K562 (cell line): Measurements from ENCODE around the gene RHOV. TPM values are rescaled to one million over a fixed set of nuclear protein-coding genes. Genes with fewer than 3 reads are reported as not detected.

ENCODE experiments used
- ATAC-seq: fragments of 200-7000 bp; cut with Tn5 transposase; 3 replicates; pipeline ENCODE4 v1.9.1; 2020; ENCODE audit warnings: moderate library complexity
- Bru-seq: library from RNA; stranded (reverse); fragments of 400-500 nt; gene quantifications from one replicate; lab custom pipeline; 2021; lab: Mats Ljungman, UMichigan
- BruChase-seq, 2 experiments: library from RNA; stranded (reverse); fragments of 400-500 nt; gene quantifications; one replicate each; lab custom pipeline; 2021; lab: Mats Ljungman, UMichigan
- BruUV-seq: library from RNA; stranded (reverse); fragments of 400-500 nt; replicated peaks from 2 replicates; lab custom pipeline; 2021; lab: Mats Ljungman, UMichigan
- CTCF ChIA-PET: fragments of 300-600 bp; formaldehyde crosslinking; extraction: SDS; loops from one replicate; lab custom pipeline; 2021; ENCODE audit warnings: low intra/inter-chr PET ratio; lab: Yijun Ruan, JAX
- POLR2A ChIA-PET: fragments of 300-600, 350-650 bp; sonication (Branson Sonifier 250); formaldehyde crosslinking; extraction: SDS; loops from one replicate; lab custom pipeline; 2021; ENCODE audit warnings: antibody characterized with exemption, inconsistent platforms; lab: Yijun Ruan, JAX
- DNase-seq, 4 experiments: peaks; one replicate each; pipeline versions ENCODE4 v3.0.0 to v3.0.0-alpha.2; 2011 to 2018; ENCODE audit warnings: low spot score in 3 of 4, mixed read lengths in 3 of 4; ENCODE audit errors: extremely low read depth in 1 of 4
- FAIRE-seq: peaks from 2 replicates; lab custom pipeline; 2011; peaks lifted over from hg19 to GRCh38; lab: Jason Lieb, UNC
- H2AFZ ChIP-seq: 2 replicates; pipeline ENCODE4 v1.6.0; 2011; ENCODE audit warnings: low read depth, low read length, control low read depth, inconsistent platforms
- H3K27ac ChIP-seq: fragments of 200-600 bp; 3 replicates; pipeline ENCODE4 v1.8.0; 2011; ENCODE audit warnings: low read depth, mild to moderate bottlenecking, control low read depth, inconsistent platforms, low read length, moderate library complexity, mixed read lengths; ENCODE audit errors: extremely low read depth
- H3K27me3 ChIP-seq, 2 experiments: fragments of 300-600 bp in 1 of 2; 2 replicates in 1 of 2; 3 replicates in 1 of 2; pipeline versions ENCODE4 v1.6.0 to v1.8.0; 2011; ENCODE audit warnings: inconsistent platforms in 2 of 2, low read length in 2 of 2, mild to moderate bottlenecking in 1 of 2, mixed read lengths in 1 of 2, moderate library complexity in 1 of 2; ENCODE audit not compliant: control insufficient read depth in 2 of 2, insufficient read depth in 2 of 2
- H3K36me3 ChIP-seq: fragments of 300-600 bp; 3 replicates; pipeline ENCODE4 v1.8.0; 2011; ENCODE audit warnings: mild to moderate bottlenecking, low read length, inconsistent platforms; ENCODE audit not compliant: control insufficient read depth, insufficient read depth
- H3K4me1 ChIP-seq, 2 experiments: fragments of 200-600 bp in 1 of 2; replicated peaks in 1 of 2; 2 replicates in 1 of 2; 3 replicates in 1 of 2; pipeline versions ENCODE4 v1.5.1 to v1.8.0; 2011; ENCODE audit warnings: inconsistent platforms in 2 of 2, low read length in 2 of 2, mild to moderate bottlenecking in 1 of 2, mixed read lengths in 1 of 2, moderate library complexity in 1 of 2; ENCODE audit not compliant: control insufficient read depth in 2 of 2, insufficient read depth in 2 of 2
- H3K4me2 ChIP-seq: 2 replicates; pipeline ENCODE4 v1.6.1; 2011; ENCODE audit warnings: low read length, control low read depth, inconsistent platforms, mixed read lengths; ENCODE audit not compliant: insufficient read depth
- H3K4me3 ChIP-seq: fragments of 200-600 bp; sonication (generic), shearing (Covaris generic); 2 replicates; pipeline ENCODE4 v1.5.1; 2016; ENCODE audit warnings: control low read depth, inconsistent platforms
- H3K79me2 ChIP-seq: fragments of 200-600 bp; 3 replicates; pipeline ENCODE4 v1.8.0; 2011; ENCODE audit warnings: low read length, inconsistent platforms; ENCODE audit not compliant: control insufficient read depth, insufficient read depth
- H3K9ac ChIP-seq, 2 experiments: 2 replicates each; pipeline versions ENCODE4 v1.6.0 to v1.6.1; 2011; ENCODE audit warnings: low read depth in 2 of 2, low read length in 2 of 2, control low read depth in 1 of 2, inconsistent platforms in 1 of 2, mild to moderate bottlenecking in 1 of 2, mixed read lengths in 1 of 2; ENCODE audit not compliant: insufficient read depth in 1 of 2
- H3K9me1 ChIP-seq: one replicate; pipeline ENCODE4 v1.6.0; 2011; ENCODE audit warnings: inconsistent platforms, mild to moderate bottlenecking, low read length, moderate library complexity; ENCODE audit not compliant: control insufficient read depth, insufficient read depth
- H3K9me3 ChIP-seq: replicated peaks from 2 replicates; pipeline ENCODE4 v1.5.1; 2011; ENCODE audit warnings: low read depth, low read length, inconsistent platforms; ENCODE audit not compliant: control insufficient read depth, insufficient read depth
- H4K20me1 ChIP-seq: replicated peaks from 2 replicates; pipeline ENCODE4 v1.6.1; 2011; ENCODE audit warnings: low read length, inconsistent platforms, mixed read lengths; ENCODE audit not compliant: control insufficient read depth, insufficient read depth
- MGA ChIP-seq: fragments of 450-650 bp; IDR thresholded peaks from 2 replicates; pipeline ENCODE4 v1.6.1; 2016; ENCODE audit warnings: mild to moderate bottlenecking, moderate library complexity
- SNRNP70 ChIP-seq: fragments of 200-400 bp; formaldehyde crosslinking; optimal IDR thresholded peaks from 2 replicates; pipeline ENCODE3; 2017; ENCODE audit warnings: low read depth, low read length
- WGBS: fragments of 100-300 bp; shearing (Covaris generic); methylation state at CpG from one replicate; pipeline ENCODE4 v1.1.6; 2016; ENCODE audit warnings: low coverage, mixed read lengths; ENCODE audit not compliant: insufficient coverage; ENCODE audit errors: missing lambda C conversion rate; 5-methylcytosine and 5-hydroxymethylcytosine counted together
- in situ Hi-C: fragments of 300-500 bp; cut with MboI; formaldehyde crosslinking; loops from 4 replicates; pipeline ENCODE4 v1.15.0; 2018; ENCODE audit warnings: inconsistent platforms, mixed read lengths
- intact Hi-C: fragments of 100-400 bp; cut with micrococcal nuclease; formaldehyde crosslinking; loops from 2 replicates; pipeline ENCODE4 v1.14.2; 2022
- long read RNA-seq, 3 experiments: library from polyadenylated mRNA in 2 of 3; library from RNA in 1 of 3; unstranded in 2 of 3; stranded (forward) in 1 of 3; transcript quantifications; one replicate each; pipeline ENCODE4 v2.0.0, GENCODE V29; 2019 to 2022
- polyA minus RNA-seq, 3 experiments: library from RNA; depleted of rRNA, polyadenylated mRNA; stranded (reverse); fragments of >200 nt; gene quantifications; 2 replicates each; pipeline ENCODE4 v1.2.3, GENCODE V29; 2011
- polyA plus RNA-seq, 8 experiments: library from polyadenylated mRNA; depleted of rRNA in 4 of 8; stranded (reverse) in 5 of 8; unstranded in 3 of 8; fragments of >200 nt; fragmentation: Nextera tagmentation in 2 of 8; fragmentation: Illumina TruSeq in 1 of 8; extraction: Ambion mirVana in 2 of 8; extraction: Trizol in 1 of 8; gene quantifications; 2 replicates each; pipeline versions ENCODE4 v1.2.1 to v1.2.3, GENCODE V29; 2011 to 2014; ENCODE audit warnings: inconsistent platforms in 1 of 8, missing spikeins in 1 of 8
- total RNA-seq, 7 experiments: library from RNA; depleted of rRNA in 6 of 7; stranded (reverse); fragments of >200 nt in 6 of 7; fragmentation: Illumina TruSeq in 2 of 7; extraction: Trizol in 2 of 7; gene quantifications; 2 replicates each; pipeline versions ENCODE4 v1.2.1 to v1.2.3, GENCODE V29; 2011 to 2021; ENCODE audit warnings: low replicate concordance in 1 of 7

Gene RHOV, protein sequence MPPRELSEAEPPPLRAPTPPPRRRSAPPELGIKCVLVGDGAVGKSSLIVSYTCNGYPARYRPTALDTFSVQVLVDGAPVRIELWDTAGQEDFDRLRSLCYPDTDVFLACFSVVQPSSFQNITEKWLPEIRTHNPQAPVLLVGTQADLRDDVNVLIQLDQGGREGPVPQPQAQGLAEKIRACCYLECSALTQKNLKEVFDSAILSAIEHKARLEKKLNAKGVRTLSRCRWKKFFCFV
- total RNA-seq (2011; cell fraction: chromatin; rRNA removed; ENCODE audit: low replicate concordance), result 1.1 and 1.9 TPM in 2 replicates
- 1.8 TPM in 2 replicates for total RNA-seq (2011; cell fraction: nucleolus; rRNA removed)
- 1.0 and 1.1 TPM in 2 replicates for total RNA-seq (2011; cell fraction: nucleoplasm; rRNA removed)
- total RNA-seq (2014; rRNA removed), result 2.0 and 2.2 TPM in 2 replicates
- 0.73 and 1.1 TPM in 2 replicates for total RNA-seq (2014; rRNA removed; fragmentation: Illumina TruSeq; extraction: Trizol)
- 0.45 and 0.72 TPM in 2 replicates for total RNA-seq (2015; rRNA removed; fragmentation: Illumina TruSeq; extraction: Trizol)
- 1.9 and 2.0 TPM in 2 replicates for total RNA-seq (2021)
- polyA plus RNA-seq (2011; rRNA removed), result 1.1 and 1.2 TPM in 2 replicates
- 1.3 and 2.4 TPM in 2 replicates for polyA plus RNA-seq (2011; cell fraction: cytosol; rRNA removed)
- 1.0 and 1.1 TPM in 2 replicates for polyA plus RNA-seq (2011; cell fraction: nucleus; rRNA removed)
- 0.51 and 1.3 TPM in 2 replicates for polyA plus RNA-seq (2012)
- polyA plus RNA-seq (2014; fragmentation: Illumina TruSeq; extraction: Trizol), result 1.1 TPM in 2 replicates
- under 1 TPM; 0.08 to 0.18 TPM for polyA plus RNA-seq (2014; fragmentation: Nextera tagmentation; extraction: Ambion mirVana)
- polyA plus RNA-seq (2014; rRNA removed), result 1.4 and 2.6 TPM in 2 replicates
- 0.77 and 1.3 TPM in 2 replicates for polyA minus RNA-seq (2011; rRNA and poly(A)+ RNA removed)
- polyA minus RNA-seq (2011; cell fraction: cytosol; rRNA and poly(A)+ RNA removed), result 1.4 TPM in 1 of 2 replicates, not detected in the other
- 1.1 and 1.3 TPM in 2 replicates for polyA minus RNA-seq (2011; cell fraction: nucleus; rRNA and poly(A)+ RNA removed)
- Bru-seq, nascent RNA, result percentile 68 among the genes with signal in this experiment
- percentile 51 among the genes with signal in this experiment for BruChase-seq, experiment 1, labeled RNA remaining after a 2-hour chase
- percentile 53 among the genes with signal in this experiment for BruChase-seq, experiment 2, labeled RNA remaining after a 6-hour chase
- long read RNA-seq, experiment 1, partial matches to known transcripts, result 0 of 9 reads
- long read RNA-seq, experiment 1, other reads (novel, unspliced or antisense), result 7 of 9 reads
- long read RNA-seq, experiment 2, partial matches to known transcripts, result 0 of 3 reads
- long read RNA-seq, experiment 2, other reads (novel, unspliced or antisense), result 1 of 3 reads
- long read RNA-seq, experiment 3, partial matches to known transcripts, result 0 of 1 reads
- long read RNA-seq, experiment 3, other reads (novel, unspliced or antisense), result 0 of 1 reads

DNA sequence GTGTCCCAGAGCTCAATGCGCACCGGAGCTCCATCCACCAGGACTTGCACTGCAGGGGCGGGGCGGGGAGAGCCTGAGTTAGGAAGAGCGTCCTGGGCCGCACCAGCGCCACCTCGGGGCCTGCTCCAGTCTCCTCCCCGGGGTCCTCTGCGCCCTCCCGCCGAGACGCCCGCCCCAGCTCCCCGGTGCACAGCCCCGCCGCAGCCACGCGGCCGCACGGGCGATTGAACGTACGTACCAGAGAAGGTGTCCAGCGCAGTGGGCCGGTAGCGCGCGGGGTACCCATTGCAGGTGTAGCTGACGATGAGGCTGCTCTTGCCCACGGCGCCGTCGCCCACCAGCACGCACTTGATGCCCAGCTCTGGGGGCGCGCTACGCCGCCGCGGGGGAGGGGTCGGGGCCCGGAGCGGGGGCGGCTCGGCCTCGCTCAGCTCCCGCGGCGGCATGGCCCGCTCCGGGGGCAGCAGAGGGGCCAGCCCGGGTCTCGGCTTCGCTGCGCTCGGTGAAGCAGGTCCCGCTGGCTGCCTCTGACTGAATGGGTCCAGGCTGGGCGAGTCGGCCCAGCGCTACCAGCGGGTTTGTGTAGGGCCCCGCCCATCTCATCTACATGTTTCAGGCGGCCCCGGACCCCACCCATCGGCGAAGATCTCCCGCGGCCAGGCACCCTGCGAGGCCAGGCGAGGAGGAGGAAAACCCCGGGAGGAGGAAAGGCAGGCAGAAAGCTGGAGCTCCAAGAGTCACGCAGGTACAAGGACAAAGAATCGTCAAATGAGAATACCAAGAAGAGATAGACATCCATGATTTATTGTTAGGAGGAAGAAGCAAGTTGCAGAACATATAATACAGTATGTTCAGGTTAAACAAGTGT is at the start of gene RHOV:
Gene RHOV (minus strand): TSS at position 541 of the 868 bp plus-strand sequence. CDS start 95 bp downstream, at position 446.
- H3K27ac ChIP-seq, result peak within 1 kb of the TSS; percentile 56; the same call in 2 of the 3 replicates
- H3K27me3 ChIP-seq, result no peaks in the 10 kb centered on the region
- DNase-seq (peak; percentile 86 to 94 (median 90)), FAIRE-seq (peak; percentile 91), ATAC-seq (peak; percentile 97)
- no peaks in the 10 kb centered on the region for H3K9me1 ChIP-seq
- H3K79me2 ChIP-seq, result no peaks in the 10 kb centered on the region
- H2AFZ ChIP-seq, result peak within 1 kb of the TSS; percentile 93
- no peaks in the 10 kb centered on the region for H4K20me1 ChIP-seq
- no peaks in the 10 kb centered on the region for H3K9me3 ChIP-seq
- ChIA-PET POLR2A (interaction anchor here (0.6 to 6.8 kb wide), 10 partner anchors 11 to 179 kb away, joined by 3 to 72 read pairs (median 3); partner anchors contain the start of genes C15orf62 and RAD51), CTCF (interaction anchor here (1.9 kb wide), 1 partner anchor 16 kb away, joined by 8 read pairs; no protein-coding TSS in a partner anchor)
- H3K9ac ChIP-seq, result peak within 1 kb of the TSS; percentile 60 to 93; a peak in 3 of 4 replicates
- BruUV-seq, result no TSS peak
- H3K36me3 ChIP-seq, result no peaks in the 10 kb centered on the region
- in situ Hi-C loops, result no loop called here
- intact Hi-C loops, result no loop called here
- WGBS, result under 1% methylated on average over 35 of the region's 74 CpGs
- peak within 1 kb of the TSS; percentile 88 for H3K4me2 ChIP-seq
- peak within 1 kb of the TSS; percentile 70 for H3K4me3 ChIP-seq
- peaks cover 14 to 24% of the 10 kb centered on the region in 2 experiments; a peak in 4 of 5 replicates for H3K4me1 ChIP-seq
- TF ChIP-seq SNRNP70, result no peak
- peak; percentile 71 for TF ChIP-seq MGA
